RWPE1 (cell line): ENCODE data around the gene C3orf52.

Experiments used
- CTCF ChIA-PET: fragments of 350-600 bp; sonication (Branson Sonifier 250); formaldehyde crosslinking; extraction: SDS; loops from one replicate; lab custom pipeline; 2021; lab: Yijun Ruan, JAX
- POLR2A ChIA-PET: fragments of 400-600 bp; formaldehyde crosslinking; extraction: SDS; loops from one replicate; lab custom pipeline; 2020; ENCODE audit warnings: antibody characterized with exemption; ENCODE audit not compliant: low non-redundant PET; lab: Yijun Ruan, JAX
- DNase-seq: peaks from one replicate; pipeline ENCODE4 v3.0.0; 2012; ENCODE audit warnings: low spot score
- H3K27ac ChIP-seq: fragments of 450-650 bp; 2 replicates; pipeline ENCODE4 v1.5.1; 2017
- TF ChIP-seq, protein P1 (sequence below): fragments of 450-650 bp; conservative IDR thresholded peaks from 2 replicates; pipeline ENCODE4 v1.5.1; 2017; ENCODE audit warnings: low read depth, mild to moderate bottlenecking

C3orf52 gene

DNA sequence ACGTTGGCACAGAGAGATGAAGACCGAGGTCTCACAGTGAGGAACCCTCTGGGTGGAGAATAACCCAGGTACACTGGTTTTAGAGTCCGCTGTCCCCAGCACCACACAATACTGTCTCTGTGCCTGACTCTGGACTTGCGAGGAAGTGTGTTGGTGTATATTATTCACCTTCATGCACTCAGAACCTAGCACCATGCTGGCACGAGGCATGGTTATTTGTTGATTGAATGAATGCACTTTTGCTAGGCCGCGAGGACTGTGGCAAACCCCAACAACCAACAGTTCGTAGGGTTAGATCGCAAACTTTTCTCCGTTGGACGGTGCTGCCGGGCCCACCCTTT lies 484 bp upstream of the C3orf52 start:
- ChIA-PET CTCF (interaction anchor here (0.8 kb wide), 1 partner anchor 12 kb away, joined by 4 read pairs; no protein-coding TSS in a partner anchor), POLR2A (interaction anchor here (0.6 kb wide), 1 partner anchor 82 kb away, joined by 7 read pairs; no protein-coding TSS in a partner anchor)
- H3K27ac ChIP-seq = peak overlapping the region; percentile 87
- DNase-seq = no peak
- TF ChIP-seq, protein P1, sequence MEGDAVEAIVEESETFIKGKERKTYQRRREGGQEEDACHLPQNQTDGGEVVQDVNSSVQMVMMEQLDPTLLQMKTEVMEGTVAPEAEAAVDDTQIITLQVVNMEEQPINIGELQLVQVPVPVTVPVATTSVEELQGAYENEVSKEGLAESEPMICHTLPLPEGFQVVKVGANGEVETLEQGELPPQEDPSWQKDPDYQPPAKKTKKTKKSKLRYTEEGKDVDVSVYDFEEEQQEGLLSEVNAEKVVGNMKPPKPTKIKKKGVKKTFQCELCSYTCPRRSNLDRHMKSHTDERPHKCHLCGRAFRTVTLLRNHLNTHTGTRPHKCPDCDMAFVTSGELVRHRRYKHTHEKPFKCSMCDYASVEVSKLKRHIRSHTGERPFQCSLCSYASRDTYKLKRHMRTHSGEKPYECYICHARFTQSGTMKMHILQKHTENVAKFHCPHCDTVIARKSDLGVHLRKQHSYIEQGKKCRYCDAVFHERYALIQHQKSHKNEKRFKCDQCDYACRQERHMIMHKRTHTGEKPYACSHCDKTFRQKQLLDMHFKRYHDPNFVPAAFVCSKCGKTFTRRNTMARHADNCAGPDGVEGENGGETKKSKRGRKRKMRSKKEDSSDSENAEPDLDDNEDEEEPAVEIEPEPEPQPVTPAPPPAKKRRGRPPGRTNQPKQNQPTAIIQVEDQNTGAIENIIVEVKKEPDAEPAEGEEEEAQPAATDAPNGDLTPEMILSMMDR = no peak

DNA sequence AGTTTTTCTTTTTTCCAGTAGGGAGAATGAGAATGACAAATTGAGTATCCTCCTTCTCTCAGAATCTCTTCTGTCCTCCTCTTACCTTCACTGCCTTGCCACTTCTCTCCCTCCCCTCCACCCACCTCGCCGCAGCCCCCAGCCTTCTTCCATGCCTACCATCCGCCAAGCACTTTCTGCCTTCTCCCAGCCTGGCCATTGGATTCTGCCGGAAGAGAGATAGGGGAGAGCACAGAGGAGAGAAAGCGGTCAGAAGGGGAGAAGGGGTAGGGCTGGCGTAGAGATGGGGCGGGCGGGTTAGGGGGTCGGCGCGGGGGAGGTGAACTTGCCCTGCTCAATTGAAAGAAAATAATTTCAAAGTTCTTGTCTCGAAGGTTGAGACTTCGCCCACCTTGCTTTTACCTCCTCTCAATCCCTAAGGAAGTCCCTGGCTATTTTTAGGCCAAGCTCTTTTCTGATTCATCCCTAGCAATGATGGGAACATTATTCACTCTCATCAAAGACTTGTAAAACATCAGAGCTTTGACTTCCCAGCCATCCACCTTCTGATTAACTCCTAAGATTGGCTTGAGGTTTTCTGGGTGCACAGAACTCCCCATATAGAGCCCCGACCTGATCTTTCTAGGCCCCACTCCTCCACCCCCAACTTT lies 811 bp downstream of the C3orf52 start:
- DNase-seq = peak; percentile 71
- ChIA-PET POLR2A (no interaction called here), CTCF (interaction anchor here (0.5 to 0.9 kb wide), 3 partner anchors 25 to 343 kb away, joined by 3 to 4 read pairs (median 3); no protein-coding TSS in a partner anchor)
- TF ChIP-seq, protein P1 = no peak
- H3K27ac ChIP-seq = peak overlapping the region; percentile 87

DNA sequence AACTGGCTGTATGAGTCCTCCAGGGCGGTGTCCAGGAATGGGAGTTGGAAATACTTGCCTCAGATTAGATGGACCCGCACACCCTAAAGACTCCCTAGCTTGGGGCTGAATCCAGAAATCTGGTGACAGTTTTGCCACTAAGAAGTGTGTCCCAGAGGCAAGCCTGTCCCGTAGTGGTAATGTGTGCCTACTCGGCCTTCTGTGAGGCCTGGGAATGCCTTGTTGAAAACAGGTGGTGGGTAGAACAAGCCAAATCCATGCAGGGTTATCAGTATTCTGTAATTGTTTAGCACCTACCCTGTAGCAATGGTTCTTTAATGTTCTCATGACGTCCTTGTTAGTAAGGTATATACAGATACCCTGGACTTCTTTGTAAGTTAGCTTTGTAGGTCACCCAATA lies 1.6 kb downstream of the C3orf52 start:
- CTCF ChIA-PET = interaction anchor here (0.6 to 0.9 kb wide), 2 partner anchors 24 to 344 kb away, joined by 3 read pairs; no protein-coding TSS in a partner anchor
- POLR2A ChIA-PET = no interaction called here
- H3K27ac ChIP-seq = peak overlapping the region; percentile 40; the same call in 1 of the 2 replicates
- TF ChIP-seq, protein P1 = no peak
- no peak for DNase-seq

DNA sequence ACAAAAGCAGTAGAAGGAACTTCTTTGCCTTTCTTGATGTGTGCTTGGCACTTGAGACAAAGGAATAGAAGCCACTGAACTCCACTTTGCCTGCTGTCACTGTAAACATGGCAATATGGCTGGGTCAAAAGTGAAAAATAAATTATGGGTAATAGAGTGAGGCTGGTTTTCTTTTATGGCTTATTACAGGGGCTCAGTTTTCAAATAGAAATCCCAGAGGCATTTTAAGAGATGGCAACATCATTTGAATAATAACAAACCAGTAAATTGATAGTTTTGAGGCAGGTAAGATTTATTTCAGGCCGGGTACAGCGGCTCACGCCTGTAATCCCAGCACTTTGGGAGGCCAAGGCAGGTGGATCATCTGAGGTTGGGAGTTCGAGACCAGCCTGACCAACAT lies 2.8 kb downstream of the C3orf52 start:
- ChIA-PET CTCF (no interaction called here), POLR2A (no interaction called here)
- DNase-seq = no peak
- TF ChIP-seq, protein P1 = no peak
- H3K27ac ChIP-seq = no peak overlapping the region

DNA sequence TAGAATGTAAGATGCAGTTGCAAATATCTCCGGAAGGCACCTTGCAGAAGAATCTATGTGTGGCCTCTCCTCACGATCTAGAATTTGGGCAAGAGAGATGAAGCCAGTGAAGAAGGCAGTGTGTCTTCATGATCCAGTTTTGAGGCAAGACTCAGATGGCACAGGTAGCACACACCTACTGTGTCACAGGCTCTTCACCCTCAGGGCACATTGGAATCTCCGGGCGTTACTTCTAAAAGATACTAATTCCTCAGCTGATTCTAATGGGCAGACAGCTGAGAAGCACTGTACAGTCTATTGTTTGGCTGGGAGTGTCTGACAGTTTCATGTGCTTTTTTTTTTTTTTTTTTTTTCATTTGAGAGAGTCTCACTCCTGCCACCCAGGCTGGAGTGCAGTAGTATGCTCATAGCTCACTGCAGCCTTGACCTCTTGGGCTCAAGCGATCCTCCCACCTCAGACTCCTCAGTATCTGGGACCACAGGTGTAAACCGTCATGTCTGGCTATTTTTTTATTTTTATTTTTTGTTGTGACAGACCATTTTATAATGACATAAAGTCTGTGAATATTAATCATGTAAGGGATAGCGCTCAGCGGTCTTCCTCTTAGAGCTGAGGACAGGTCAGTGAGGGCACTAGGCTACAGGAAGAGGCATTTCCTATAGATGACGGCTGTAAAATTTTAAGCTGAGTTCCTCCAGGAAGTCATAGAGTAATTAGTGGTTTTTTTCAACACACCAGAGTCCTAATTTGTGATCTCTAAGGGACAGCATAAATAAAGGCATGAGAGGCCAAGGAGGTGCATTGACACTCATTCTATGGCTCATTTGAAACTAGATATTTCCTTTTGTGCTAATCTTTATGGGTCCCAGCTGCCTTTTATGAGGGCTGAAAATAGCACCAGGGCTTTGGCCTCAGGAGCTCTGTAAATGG lies 4.0 kb downstream of the C3orf52 start:
- CTCF ChIA-PET = no interaction called here
- no peak overlapping the region for H3K27ac ChIP-seq
- TF ChIP-seq, protein P1 = no peak
- DNase-seq = no peak
- POLR2A ChIA-PET = interaction anchor here (0.6 kb wide), 3 partner anchors 13 to 121 kb away, joined by 4 to 9 read pairs (median 6); no protein-coding TSS in a partner anchor

DNA sequence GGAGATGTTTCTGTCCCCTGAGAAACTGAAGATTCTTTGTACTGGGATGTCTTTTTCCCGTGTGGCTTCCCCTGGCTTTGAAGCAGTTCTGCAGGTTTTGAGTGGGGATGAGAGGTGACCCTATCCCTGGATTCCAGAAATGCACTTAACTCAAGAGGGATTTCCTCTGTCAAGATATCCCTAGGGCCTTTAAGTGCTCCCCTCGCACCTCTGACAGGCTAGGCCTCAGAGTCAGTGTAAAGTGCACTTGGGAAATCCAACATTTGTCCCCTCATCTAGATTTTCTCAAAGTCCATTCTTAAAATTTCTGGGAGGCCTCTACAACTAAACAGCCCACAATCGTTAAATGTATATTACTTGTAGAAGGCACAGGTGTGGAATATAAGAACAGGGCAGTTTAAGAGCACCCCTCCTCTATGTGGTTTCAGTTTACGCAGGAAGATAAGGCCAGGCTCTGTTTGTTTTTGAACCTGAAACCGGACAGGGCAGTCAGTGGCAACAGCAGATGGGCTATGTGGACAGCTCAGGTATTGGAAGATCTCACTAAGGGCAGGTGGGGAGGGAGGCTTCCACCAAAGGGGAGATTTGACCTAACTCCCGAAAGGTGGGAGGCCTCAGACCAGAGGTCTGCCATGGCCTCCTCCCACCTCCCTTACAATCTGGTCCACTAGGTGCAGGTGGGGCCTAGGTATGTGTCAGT lies 4.8 kb downstream of the C3orf52 start:
- ChIA-PET POLR2A (no interaction called here), CTCF (interaction anchor here (0.9 kb wide), 1 partner anchor 374 kb away, joined by 5 read pairs; no protein-coding TSS in a partner anchor)
- no peak for DNase-seq
- no peak overlapping the region for H3K27ac ChIP-seq
- TF ChIP-seq, protein P1 = no peak
